ENCODE measurements around the gene LCN2. TPM values are rescaled to one million over a fixed set of nuclear protein-coding genes. Genes with fewer than 3 reads are reported as not detected.
"Not testable (repeated sequence)": the region's sequence is repeated elsewhere in the genome, so short reads cannot be mapped to it uniquely, and the experiment has no call there.

LCN2 gene
- total RNA-seq, 1 donor, result 4.7 TPM

DNA sequence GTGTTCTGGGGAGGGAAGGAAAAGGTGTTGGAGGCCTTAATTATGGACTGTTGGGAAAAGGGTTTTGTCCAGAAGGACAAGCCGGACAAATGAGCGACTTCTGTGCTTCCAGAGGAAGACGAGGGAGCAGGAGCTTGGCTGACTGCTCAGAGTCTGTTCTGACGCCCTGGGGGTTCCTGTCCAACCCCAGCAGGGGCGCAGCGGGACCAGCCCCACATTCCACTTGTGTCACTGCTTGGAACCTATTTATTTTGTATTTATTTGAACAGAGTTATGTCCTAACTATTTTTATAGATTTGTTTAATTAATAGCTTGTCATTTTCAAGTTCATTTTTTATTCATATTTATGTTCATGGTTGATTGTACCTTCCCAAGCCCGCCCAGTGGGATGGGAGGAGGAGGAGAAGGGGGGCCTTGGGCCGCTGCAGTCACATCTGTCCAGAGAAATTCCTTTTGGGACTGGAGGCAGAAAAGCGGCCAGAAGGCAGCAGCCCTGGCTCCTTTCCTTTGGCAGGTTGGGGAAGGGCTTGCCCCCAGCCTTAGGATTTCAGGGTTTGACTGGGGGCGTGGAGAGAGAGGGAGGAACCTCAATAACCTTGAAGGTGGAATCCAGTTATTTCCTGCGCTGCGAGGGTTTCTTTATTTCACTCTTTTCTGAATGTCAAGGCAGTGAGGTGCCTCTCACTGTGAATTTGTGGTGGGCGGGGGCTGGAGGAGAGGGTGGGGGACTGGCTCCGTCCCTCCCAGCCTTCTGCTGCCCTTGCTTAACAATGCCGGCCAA lies 40.8 kb upstream of the LCN2 start:
- Histone ChIP-seq H3K4me1 (ENCODE audit: insufficient read depth, low read length) (no peaks in the 10 kb centered on the region), H3K27me3 (ENCODE audit: insufficient read depth, low read length) (no peaks in the 10 kb centered on the region), H3K4me3 (ENCODE audit: low read length) (no peak overlapping the region), H3K9me3 (ENCODE audit: low read depth, low read length) (no peaks in the 10 kb centered on the region)

DNA sequence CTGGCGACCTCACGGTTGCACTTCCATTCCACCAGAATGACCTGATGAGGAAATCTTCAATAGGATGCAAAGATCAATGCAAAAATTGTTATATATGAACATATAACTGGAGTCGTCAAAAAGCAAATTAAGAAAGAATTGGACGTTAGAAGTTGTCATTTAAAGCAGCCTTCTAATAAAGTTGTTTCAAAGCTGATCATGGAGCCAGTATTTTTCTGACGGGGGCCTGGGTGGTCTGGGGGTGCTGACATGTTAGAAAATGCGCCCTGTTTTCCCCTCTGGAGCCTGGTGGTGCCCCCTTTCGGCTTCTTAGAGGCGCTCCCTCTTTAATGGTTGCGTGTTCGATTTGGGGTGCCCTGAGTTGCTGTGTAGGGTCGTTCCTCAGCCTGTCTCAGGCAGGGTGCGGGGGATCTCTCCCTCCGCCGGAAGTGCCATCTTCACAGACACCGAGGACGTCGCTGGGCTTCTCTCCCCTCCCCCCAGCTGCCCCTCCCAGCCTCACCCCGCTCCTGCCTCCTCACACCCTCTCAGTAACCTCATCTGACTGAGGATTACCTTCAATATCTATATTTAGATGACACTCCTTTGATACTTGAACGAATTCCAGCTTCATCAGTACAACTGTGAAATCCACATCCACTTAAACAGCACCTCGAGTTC lies 40.1 kb upstream of the LCN2 start:
- no peaks in the 10 kb centered on the region for H3K4me1 ChIP-seq (ENCODE audit: insufficient read depth, low read length)
- H3K4me3 ChIP-seq (ENCODE audit: low read length), result no peak overlapping the region
- no peaks in the 10 kb centered on the region for H3K27me3 ChIP-seq (ENCODE audit: insufficient read depth, low read length)
- H3K9me3 ChIP-seq (ENCODE audit: low read depth, low read length), result no peaks in the 10 kb centered on the region

- H3K4me3 ChIP-seq (ENCODE audit: low read length); H3K27me3 ChIP-seq (ENCODE audit: insufficient read depth, low read length); H3K9me3 ChIP-seq (ENCODE audit: low read depth, low read length): not testable (repeated sequence)
- H3K4me1 ChIP-seq (ENCODE audit: insufficient read depth, low read length), result peaks cover 20% of the 10 kb centered on the region
Measured at GRCh38 chr9:128111726-128112125, 37.5 kb upstream of the LCN2 start.

DNA sequence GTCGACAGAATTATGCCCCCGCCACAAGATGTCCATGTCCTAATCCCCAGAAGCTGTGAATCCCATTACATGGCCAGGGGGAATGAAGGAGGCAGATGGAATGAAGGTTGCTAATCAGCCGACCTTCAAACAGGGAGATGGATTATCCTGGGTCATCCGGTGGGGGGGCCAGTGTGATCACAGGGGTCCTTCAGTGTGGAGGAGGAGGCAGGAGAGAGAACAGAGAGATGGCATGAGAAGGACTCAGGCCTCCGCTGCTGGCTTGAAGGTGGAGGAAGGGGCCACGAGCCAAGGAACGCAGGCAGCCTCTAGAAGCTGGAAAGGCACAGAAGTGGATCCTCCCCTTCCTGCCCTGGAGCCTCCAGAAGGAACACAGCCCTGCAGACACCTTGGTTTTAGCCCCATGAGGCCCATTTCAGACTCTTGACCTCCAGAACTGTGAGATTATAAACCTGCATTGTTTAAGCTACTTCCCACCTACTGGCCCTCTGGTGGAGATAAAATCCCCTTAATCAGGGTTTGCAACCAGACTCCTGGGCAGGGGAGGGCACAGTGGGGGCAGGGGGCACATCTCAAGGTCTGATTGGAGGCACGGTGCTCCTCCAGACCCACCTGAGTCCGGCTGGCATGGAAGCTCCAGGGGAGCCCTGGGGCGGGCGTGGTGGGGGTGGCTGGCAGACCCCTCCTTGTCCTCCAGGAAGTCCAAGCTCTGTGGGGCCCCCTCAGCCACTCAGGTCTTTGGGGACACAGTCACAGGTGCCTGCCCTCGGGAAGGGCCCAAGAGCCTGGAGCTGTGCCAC lies 35.5 kb upstream of the LCN2 start:
- Histone ChIP-seq H3K4me3 (ENCODE audit: low read length) (no peak overlapping the region), H3K27me3 (ENCODE audit: insufficient read depth, low read length) (no peaks in the 10 kb centered on the region), H3K4me1 (ENCODE audit: insufficient read depth, low read length) (peaks cover 31% of the 10 kb centered on the region), H3K9me3 (ENCODE audit: low read depth, low read length) (no peaks in the 10 kb centered on the region)

DNA sequence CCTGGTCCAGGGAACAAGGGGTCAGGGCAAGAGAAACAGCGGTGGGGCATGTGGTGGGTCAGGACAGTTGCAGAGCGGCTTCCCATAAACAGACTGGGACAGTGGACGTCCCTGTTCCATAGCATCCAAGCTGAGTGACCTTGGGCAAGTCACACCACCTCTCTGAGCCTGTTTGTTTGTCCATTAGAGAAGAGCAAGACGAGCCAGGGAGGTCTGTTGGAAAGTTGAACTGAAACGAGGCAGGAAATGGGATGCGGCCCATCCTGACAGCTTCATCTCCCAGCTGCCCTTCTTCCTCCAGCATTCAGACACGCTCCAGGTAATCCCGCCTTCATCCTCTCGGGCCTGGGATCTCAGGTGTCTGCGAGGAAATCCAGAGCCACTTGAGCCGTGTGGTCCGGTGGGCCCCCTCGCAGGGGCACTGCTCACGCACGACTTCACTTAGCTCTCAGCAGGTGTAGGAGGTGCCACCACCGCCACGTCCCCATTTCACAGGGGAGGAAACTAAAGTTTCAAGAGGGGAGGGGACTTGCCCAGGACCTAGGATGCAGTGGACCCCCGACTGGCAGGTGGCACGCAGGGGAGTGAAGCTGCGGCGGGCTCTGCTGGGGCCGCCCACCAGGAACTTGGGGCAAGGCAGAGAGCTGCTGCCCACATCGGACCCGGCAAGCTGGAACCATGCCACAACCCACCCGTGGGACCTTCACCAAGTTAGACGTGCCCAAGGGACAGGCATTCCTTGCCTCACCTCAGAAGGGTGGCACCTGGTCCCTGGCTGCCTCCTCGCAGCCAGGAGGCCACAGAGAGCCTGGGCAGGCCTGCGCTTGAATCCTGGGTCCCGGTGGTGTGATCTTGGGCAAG lies 34.7 kb upstream of the LCN2 start:
- H3K4me1 ChIP-seq (ENCODE audit: insufficient read depth, low read length), result peaks cover 31% of the 10 kb centered on the region
- H3K4me3 ChIP-seq (ENCODE audit: low read length), result no peak overlapping the region
- H3K27me3 ChIP-seq (ENCODE audit: insufficient read depth, low read length), result no peaks in the 10 kb centered on the region
- no peaks in the 10 kb centered on the region for H3K9me3 ChIP-seq (ENCODE audit: low read depth, low read length)

DNA sequence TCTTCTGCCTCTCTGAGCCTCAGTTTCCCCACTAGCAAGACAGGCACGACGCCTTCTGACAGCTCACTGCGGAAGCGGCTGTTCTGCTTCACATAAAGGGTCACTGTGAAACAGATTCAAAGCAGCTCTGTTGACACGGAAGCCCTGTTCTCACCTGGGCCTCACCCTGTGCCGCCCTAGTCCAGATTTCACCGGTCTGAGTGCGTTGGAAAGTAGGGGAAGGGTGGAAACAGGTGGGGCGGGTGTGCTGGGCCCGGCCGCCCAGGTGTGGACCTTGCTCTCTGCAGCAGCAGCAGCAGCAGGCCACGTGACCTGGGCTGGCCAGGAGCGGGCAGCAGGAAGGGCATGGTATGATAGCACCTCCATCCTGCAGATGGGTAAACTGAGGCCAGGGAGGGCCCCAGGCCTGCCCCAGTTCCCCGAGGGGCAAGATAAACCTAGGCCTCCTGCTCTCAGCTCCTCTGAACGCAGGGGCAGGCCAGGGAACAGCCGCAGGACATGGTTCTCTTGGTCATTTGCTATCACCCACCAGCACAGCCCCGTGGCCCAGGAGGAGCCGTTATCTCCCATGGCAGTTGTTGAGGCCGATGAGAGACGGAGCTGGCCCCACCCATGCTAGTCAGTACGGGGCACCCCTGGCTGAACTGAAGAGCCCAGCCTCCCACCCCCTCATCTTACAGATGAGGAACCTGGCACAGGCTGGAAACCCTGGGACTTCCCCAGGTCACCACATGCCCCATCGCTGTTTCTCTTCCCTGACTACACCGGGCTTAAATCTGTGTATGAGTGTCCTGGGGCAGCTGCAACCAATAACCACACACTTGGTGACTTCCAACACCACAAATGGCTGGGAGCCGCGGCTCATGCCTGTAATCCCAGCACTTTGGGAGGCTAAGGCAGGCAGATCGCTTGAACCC lies 33.8 kb upstream of the LCN2 start:
- Histone ChIP-seq H3K4me1 (ENCODE audit: insufficient read depth, low read length) (peaks cover 31% of the 10 kb centered on the region), H3K4me3 (ENCODE audit: low read length) (no peak overlapping the region), H3K9me3 (ENCODE audit: low read depth, low read length) (no peaks in the 10 kb centered on the region), H3K27me3 (ENCODE audit: insufficient read depth, low read length) (no peaks in the 10 kb centered on the region)

DNA sequence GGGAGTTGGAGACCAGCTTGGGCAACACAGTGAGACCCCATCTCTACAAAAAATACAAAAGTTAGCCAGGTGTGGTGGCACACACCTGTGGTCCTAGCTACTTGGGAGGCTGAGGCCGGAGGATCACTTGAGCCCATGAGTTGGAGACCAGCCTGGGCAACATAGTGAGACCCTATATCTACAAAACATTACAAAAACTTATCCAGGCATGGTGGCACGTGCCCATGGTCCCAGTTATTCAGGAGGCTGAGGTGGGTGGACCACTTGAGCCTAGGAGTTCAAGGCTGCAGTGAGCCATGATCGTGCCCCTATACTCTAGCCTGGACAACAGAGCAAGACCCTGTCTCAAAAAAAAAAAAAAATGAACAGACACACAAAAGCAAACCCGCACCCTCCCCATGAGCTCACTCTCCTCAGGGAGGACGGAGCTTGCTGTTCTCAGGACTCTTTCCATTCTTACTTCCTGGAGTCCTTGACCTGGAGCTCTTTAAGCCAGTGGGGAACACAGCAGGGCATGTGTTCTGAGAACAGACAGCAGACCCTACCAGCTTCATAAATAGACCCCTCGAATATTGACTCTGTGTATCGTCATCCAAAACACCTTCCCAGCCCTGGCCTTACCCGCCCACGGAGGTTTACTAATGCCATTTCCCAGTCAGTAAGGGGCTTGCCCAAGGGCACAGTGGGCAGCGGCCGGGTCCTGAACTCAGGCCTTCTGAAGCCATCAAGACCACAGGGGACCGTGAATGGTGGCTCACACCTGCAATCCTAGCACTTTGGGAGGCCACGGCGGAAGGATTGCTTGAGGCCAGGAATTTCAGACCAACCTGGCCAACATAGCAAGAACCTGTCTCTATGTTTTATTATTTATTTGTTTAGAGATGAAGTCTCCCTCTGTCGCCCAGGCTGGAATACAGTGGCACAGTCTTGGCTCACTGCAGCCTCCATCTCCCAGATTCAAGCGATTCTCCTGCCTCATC lies 32.9 kb upstream of the LCN2 start:
- H3K27me3 ChIP-seq (ENCODE audit: insufficient read depth, low read length), result no peaks in the 10 kb centered on the region
- peaks cover 31% of the 10 kb centered on the region for H3K4me1 ChIP-seq (ENCODE audit: insufficient read depth, low read length)
- H3K9me3 ChIP-seq (ENCODE audit: low read depth, low read length), result no peaks in the 10 kb centered on the region
- no peak overlapping the region for H3K4me3 ChIP-seq (ENCODE audit: low read length)

DNA sequence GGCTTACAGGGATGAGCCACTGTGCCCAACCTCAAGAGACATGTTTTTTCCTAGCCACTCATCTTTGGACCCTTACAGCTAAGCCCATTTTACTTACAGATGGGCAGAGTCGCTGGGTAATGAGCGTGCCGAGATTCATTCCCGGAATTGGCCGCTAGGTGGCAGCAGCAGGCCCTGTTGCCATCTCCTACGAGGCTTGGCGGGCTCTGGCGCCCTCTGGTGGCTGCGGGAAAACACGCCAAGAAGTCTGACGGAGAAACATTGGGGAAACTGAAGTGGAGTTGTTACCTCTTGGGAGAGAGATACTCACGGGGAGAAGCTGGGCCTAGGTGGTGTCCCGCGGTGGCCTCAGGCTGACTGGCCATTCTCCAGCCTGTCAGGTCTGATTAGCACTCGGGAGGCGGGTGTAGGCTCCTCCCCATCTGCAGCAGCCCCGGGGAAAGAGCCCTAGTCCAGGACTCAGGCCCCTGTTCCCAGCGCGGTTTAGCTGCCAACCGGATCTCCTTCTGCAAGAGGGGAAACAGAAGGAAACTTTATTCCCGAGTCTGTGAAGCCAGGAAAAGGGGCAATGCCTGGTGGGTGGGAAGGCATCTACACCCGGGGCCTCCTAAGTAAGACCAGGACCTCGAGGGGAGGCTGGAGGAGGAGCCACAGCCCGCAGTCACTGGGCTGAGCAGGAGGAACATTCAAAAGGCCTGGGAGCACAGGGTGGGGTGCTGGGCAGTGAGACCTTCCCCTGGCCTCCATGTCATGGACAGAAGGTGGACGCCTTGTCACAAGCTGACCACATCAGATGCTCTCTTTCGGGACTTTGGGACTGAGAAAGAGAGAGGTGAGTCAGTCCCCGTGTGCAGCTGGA lies 31.4 kb upstream of the LCN2 start:
- no peaks in the 10 kb centered on the region for H3K9me3 ChIP-seq (ENCODE audit: low read depth, low read length)
- peaks cover 31% of the 10 kb centered on the region for H3K4me1 ChIP-seq (ENCODE audit: insufficient read depth, low read length)
- no peaks in the 10 kb centered on the region for H3K27me3 ChIP-seq (ENCODE audit: insufficient read depth, low read length)
- H3K4me3 ChIP-seq (ENCODE audit: low read length), result no peak overlapping the region

DNA sequence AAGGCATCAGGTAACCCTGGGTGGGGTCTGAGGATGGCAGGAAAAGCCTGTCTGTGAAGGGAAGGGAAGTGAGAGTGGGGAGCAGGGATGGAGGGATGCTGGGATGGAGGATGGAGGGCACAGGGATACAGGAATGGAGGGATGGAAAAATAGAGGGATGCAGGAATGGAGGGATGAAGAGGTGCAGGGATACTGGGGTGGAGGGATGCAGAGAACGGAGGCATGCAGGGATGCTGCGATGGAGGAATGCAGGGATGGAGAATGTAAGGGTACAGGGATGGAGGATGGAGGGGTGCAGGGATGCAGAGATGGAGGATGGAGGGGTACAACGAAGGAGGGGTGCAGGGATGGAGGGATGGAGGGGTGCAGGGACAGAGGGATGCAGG lies 30.8 kb upstream of the LCN2 start:
- peaks cover 31% of the 10 kb centered on the region for H3K4me1 ChIP-seq (ENCODE audit: insufficient read depth, low read length)
- no peak overlapping the region for H3K4me3 ChIP-seq (ENCODE audit: low read length)

DNA sequence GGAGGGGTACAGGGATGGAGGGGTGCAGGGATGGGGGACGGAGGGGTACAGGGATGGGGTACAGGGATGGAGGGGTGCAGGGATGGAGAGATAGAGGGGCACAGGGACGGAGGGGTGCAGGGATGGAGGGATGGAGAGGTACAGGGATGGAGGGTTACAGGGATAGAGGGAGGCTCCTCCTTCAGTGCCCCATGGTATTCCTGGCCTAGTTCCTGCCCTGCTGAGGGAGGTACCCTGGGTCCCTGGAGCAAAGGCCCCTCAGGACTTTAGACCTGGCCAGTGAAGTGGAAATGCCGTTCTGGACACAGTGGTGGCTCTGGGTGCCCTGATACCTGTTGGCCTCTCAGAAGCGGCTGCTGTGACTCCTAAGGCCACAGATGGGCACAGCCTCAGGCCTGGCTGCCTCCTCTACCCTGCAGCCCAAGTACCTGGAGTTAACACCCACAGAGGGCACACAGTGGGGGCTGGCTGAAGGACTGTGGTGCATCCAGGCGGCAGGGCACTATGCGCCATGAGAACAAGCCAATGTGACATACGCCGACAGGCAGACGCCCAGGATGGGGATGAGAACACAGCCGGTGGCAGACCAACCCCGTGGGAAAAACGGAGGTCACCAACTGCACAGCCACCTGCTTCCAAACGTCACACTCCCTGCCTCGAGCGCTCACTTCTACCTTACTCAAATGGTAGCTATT lies 30.1 kb upstream of the LCN2 start:
- Histone ChIP-seq H3K4me1 (ENCODE audit: insufficient read depth, low read length) (peaks cover 31% of the 10 kb centered on the region), H3K4me3 (ENCODE audit: low read length) (no peak overlapping the region), H3K27me3 (ENCODE audit: insufficient read depth, low read length) (no peaks in the 10 kb centered on the region), H3K9me3 (ENCODE audit: low read depth, low read length) (no peaks in the 10 kb centered on the region)

More for the DNA sequence above, 30.8 kb upstream of the LCN2 start:
- H3K9me3 ChIP-seq (ENCODE audit: low read depth, low read length), result no peaks in the 10 kb centered on the region
- no peaks in the 10 kb centered on the region for H3K27me3 ChIP-seq (ENCODE audit: insufficient read depth, low read length)

DNA sequence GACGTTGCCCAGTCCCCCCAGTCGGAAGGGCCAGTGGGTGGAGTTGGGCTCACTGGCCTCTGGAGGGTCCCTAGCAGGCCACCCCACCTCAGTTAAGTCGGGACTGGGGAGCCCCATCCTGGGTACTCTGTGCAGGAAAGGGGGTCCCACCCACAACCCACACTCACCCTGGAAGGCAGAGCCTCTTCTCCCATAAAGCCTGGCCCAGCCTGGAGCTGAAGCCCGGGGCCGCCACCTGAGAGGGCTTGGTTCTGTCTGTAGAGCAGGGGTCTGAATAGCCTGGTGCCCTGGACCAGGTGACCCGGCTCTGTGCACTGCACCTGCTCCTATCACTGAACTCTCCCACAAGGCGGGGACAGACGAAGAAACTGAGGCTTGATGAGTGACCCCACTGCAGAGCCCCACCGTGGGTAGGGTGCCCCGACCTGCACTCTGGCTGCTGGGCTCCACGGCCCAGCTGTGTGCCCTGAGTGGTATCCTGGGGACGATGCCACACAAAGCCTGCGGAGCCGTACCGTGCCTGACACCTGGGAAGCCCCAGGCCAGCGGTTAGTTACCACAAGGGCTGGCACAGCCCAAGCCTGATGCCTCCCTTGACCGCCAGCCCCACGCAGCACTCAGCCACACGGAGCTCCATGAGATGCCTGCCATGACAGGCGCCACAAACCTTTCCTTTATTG lies 29.1 kb upstream of the LCN2 start:
- Histone ChIP-seq H3K27me3 (ENCODE audit: insufficient read depth, low read length) (no peaks in the 10 kb centered on the region), H3K9me3 (ENCODE audit: low read depth, low read length) (no peaks in the 10 kb centered on the region), H3K4me1 (ENCODE audit: insufficient read depth, low read length) (peaks cover 32% of the 10 kb centered on the region), H3K4me3 (ENCODE audit: low read length) (no peak overlapping the region)
